GM21737 (cell line): ENCODE measurements around the gene ARSB.
A peak's percentile ranks its signal among the peaks of the same experiment; 100 is the strongest.

Experiments used
- ATAC-seq: cut with Tn5 transposase; IDR thresholded peaks from one replicate; pipeline ENCODE4 v1.9.1; 2021; ENCODE audit warnings: mild to moderate bottlenecking, moderate library complexity; ENCODE audit not compliant: unreplicated experiment

Gene ARSB

DNA sequence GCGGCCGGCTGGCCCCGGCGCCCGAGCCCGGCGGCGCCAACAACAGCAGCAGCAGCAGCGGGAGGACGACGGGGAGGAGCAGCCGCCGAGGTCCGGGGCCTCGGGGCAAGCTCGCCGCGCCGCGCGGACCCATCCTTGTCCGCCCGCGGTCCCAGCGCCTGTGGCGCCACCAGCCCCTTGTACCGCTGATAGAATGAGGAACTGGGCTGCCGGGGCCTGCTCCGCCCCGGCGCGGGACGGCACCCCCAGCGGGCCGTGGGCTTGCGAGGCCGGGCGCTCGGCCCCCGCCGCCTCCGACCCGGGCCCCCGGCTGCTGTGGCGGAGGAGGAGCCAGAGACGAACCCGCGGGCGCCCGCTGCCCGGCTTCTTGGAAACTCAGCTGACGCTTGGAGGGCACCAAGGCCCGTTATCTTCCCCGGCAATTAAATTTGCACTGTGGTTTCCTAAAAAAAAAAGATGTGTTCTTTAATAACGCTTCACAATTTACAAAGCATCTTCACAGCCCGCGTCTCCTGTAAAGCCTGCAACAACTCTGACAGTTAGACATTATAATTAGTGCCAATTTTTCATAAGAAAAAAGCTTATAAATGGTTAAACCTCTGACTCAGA is at the start of gene ARSB:
Gene ARSB (minus strand): TSS at position 195 of the 609 bp plus-strand sequence. CDS start 62 bp downstream, at position 133.
- ATAC-seq, result peak; percentile 49

DNA sequence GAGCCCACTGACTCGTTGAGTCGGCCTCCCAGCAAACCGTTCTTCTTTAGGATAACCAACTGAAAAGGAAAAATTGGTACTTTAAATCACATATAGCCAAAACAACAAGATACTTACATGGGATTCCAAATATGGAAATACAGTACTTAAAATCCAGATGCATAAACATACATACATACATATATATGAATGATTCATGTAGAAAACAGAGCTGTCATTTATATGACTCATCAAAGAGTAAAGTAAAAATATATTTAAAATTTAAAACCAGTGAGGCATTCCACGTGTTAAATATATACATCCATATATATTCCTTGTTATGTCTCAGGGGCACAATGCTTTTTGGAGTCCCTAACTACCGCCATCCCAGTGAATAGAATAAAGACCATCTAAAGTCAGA is 47.7 kb upstream of the ARSB start:
- ATAC-seq, result no peak

DNA sequence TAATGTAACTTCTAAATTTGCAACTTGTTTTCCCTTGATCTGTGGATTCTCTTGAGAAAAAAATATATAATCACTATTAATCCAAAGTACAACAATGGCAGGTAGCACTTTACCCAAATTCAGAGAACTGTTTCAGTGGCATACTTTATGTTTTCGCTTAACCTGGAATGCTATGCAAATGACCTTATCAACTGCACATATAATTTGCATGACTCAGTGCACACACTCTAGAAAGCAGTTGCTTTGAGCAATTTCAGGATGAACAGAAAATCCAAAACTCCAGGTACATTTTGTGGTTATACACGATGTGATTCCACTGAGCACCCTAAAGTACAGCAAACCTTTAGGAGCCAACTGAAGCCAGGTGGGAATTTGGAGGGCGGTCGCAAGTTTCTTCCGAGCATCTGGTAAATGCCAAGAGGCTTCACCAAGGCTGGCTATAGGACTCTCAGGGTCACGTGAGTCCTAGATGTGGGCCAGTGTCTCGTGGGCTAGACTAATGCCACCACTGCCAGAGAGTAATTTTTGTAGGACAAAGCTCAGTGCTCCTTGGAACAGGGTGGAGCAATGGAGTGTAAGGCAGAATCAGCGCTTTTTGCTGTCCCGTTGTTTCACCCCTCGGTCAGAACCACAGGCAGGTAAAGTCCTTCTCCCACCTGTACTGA is 47.1 kb upstream of the ARSB start:
- no peak for ATAC-seq

DNA sequence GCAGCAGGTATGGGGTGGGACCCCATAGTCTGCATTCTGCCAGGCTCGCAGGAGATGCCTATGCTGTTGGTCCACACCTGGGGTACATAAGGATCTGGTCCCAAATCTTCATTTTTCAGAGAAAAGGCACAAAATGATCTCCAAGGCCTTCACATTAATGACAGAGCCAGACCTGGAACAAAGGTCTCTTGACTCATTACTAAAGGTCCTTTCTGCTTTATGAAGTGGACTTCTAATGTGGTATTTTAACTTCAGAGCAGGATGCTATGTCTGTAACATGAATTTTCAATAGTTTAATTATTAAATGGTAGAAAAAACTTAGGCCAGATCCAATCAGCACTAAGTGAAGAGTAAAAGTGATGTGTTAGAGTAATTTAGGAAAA is 46.4 kb upstream of the ARSB start:
- ATAC-seq, result no peak

DNA sequence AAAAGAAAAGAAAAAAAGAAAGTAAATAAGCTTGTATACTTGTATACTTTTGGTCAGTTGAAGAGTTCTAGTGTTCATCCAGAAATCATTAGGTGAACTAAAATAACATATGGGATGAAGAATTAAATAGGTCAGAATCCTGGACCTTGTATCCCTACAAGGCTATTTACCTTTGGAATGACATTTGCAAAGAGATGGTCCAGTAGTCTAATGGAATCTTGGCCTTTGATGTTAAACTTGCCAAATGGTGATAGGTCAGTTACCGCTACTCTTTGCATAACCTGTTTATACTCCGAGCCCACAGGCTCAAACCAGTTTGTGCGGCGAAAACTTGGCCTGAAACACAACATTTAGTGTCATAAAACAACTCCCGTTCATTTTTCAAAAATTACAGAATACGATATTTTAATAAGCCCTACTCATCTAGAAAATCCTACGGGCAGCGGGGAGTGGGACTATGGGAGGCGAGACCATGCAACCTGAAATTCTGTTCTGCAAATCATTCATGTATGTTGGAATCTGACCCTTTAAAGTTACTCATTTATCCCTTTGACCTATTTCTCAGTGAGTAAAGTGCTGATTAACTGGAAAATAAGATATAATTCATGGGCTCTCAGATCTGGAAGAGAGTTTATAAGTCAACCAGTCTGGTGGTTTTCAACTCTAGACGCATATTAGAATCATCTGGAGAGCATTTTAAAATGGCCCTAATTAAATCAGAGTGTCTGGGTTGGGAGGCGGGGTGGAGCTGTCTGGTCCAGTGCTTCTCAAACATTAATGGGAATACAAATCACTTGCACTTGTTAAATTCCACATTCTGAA is 45.8 kb upstream of the ARSB start:
- no peak for ATAC-seq

DNA sequence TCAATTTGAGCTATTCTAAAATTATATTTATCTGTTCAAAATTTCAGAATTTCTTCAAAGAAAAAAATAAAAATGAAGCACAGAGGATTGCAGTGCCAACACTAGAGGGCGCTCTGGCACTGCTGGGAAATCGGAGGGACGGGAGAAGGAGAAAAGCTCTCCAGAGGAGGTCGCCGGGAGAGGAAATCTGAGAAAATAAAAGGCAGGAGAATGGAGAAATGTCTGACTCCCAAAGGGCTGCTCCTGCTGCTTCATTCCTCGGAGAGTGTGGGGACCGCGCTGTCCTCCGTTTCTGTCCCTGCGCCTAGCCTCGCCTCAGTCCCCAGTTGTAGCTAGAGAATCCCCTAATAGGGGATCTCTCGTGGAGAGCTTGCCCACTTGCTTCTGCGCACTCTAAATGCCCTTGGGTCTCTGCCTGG is 40.0 kb upstream of the ARSB start:
- ATAC-seq, result no peak

DNA sequence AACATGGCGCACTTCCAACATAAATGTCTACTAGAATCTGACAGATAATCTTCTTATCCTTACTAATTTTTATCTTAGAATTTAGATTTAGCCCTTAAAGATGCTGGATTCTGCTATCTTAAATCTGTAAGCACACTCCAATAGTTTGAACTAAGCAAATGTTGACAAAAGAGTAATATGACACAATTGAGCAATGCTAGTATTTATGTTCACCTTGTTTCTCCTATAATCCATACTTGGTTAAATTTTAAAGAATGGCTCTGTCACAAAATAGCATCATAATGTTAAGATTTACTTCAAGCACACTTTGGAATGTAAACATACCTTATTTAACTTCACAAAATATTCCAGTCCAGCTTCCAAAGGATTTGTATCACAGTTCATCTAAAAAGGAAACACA is 38.8 kb upstream of the ARSB start:
- no peak for ATAC-seq

DNA sequence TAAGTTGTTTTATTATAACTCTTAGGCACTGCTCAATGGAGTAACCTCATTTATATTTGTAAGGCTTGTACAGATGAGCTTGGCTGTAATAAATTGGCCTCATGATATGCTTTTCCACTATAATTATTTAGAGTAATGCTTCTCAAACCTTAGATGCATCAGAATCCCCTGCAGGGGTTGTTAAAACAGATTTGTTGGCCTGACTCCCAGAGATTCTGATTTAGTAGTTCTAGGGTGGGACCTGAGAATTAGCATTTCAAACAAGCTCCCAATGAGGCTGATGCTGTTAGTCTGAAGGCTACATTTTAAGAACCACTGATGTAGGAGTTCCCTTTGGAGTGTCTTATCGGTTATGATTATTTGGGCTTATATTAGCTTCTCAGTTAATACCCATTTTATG is 38.2 kb upstream of the ARSB start:
- ATAC-seq, result no peak

DNA sequence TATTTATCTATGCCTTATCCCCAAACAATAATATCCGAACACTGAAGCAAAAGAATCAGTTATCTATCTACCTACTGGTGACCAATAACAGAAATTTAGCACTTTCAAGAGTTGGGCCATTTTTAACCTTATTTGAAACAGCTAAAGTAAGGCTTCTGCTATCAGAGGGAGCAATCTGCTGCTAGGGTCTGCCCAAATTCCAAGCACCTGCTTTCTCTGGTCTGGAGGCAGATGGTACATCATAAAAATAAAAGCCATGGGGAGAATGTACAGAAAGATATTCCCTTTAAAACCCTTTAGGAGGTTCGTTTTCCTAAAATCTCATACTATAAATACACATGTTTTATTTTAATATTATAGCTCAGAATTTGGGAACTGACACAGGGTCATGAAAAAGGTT is 37.7 kb upstream of the ARSB start:
- ATAC-seq, result no peak

DNA sequence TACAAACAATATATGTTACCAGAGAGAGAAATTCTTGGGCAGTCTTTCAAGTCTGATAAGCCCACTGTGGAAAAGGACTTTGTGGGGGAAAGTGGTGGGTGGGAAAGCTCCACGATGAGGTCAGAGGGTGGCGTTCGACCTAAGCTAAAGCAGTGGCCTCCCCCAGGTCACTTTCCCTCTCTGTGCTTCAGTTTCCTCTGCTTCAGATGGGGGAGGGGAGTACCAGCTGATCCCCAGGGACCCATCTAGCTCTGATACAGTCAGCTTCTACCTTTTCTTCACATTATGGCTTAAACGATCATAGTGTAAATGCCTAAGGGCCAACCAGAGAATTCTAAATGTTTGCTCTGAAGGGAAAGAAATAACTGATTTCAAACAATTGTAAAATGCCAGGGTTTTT is 36.6 kb upstream of the ARSB start:
- no peak for ATAC-seq

DNA sequence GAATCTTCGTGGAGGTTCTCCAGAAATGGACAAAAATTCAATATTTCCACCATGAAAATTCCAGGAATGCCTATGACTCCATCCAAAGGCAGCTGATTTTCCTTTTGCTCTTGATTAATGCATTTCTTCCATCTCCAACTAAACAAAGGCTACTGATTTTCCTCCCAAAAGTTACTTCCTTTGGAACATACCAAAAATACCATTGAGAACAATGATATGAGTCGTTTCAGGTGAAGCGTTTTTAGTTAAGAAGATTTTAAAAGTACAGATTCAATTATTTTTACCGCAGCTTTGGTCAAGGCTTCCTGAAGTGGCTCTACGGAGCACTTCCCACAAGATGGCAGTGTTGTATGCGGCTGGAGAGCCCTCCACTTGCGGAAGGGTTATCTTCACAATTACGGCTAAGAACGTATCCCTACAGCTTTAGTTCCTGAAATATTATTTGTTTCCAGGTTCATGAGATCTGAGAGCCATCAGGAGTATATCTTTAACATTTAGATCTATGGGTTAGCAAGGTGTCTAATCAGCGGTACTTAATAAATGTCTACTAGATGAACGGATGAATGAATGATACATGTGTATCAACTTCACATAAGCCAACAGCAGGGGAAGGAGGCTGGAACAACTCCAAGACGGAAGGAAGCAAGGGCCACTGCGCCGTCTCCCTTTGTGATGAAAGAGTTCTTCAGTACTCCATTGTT is 35.9 kb upstream of the ARSB start:
- ATAC-seq, result no peak

DNA sequence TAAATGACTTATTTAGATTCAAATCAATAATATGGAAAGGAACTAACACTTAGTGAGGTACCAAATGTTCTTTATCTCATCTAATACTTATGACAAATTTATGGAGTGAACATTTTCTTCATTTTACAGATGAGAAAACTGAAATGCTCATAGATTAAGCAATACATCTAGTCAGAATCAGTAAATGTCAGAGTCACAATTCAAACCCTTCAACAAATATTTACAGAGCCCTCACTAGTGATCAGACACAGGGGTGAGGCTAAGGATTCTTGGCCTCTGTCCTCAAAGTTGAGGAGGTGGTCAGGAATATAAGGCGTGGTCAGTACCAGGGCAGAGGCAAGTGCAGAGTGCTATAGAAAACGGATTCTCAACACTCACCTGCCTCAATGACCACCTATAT is 29.5 kb upstream of the ARSB start:
- no peak for ATAC-seq

DNA sequence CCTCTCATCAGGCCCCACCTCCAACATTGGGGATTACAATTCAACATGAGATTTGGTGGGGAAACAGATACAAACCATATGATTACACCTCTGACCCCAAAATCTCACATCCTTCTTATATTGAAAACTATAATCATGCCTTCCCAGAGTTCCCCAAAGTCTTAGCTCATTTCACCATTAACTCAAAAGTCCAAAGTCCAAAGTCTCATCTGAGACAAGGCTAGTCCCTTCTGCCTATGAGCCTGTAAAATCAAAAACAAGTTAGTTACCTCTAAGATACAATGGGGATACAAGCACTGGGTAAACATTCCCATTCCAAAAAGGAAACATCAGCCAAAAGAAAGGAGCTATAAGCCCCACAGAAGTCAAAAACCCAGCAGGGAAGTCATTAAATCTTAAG is 26.8 kb upstream of the ARSB start:
- no peak for ATAC-seq

DNA sequence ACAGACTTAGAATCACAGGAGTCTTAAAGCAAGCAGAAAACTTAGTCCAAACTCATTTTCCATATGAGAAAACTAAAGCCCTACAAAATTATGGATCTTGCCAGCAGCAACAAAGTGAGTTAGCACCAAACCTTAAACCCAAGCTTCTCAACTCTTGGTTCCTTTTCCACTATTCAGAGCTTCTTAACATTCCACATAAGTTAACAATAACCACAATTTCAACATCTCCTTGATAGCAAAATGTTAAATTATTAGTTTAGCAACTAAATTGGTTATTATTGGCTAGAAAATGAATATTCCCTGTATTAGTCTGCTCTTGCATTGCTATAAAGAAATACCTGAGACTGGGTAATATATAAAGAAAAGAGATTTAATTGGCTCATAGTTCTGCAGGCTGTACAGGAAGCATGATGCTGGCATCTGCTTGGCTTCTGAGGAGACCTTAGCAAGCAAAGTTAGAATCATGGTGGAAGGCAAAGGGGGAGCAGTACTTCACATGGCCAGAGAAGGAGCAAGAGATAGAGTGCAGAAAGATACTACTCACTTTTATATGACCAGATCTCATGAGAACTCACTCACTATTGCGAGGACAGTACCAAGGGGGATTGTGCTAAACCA is 26.2 kb upstream of the ARSB start:
- no peak for ATAC-seq

DNA sequence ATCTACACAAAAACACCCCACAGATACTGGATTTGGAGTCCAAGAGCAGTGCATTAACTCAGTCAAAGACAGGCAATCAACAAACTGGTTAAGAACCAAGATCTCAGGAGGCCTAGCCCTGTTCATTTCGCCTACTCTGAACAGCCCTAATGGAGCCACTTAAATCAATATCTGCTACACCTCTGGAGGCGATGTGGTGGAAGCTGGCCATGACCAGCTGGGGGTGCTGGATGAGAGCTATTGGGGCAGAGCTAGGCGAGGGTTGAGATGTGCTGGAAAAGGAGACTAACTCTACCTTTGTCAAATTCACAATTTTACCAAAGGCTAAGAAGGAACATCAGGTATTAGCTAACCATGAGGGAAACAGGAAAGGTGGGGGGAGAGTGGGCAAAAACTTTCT is 23.3 kb upstream of the ARSB start:
- no peak for ATAC-seq

DNA sequence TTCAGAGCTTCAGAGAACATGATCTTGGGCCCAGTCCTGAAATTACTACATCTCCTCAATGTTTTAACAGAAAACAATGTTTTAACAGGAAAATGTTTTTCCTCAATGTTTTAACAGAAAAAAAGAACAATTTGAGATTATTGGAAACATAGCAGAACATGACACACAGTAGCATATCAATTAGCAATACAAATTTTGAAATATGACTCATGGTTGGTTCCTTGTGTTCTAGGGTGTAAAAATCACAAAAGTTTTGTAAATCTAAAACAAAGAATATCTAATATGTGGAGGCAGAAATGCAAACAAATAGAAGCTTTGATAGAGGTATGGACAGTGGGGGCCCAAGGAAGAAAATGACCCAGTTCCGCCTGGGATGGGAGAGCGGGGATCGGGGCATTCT is 22.8 kb upstream of the ARSB start:
- no peak for ATAC-seq

DNA sequence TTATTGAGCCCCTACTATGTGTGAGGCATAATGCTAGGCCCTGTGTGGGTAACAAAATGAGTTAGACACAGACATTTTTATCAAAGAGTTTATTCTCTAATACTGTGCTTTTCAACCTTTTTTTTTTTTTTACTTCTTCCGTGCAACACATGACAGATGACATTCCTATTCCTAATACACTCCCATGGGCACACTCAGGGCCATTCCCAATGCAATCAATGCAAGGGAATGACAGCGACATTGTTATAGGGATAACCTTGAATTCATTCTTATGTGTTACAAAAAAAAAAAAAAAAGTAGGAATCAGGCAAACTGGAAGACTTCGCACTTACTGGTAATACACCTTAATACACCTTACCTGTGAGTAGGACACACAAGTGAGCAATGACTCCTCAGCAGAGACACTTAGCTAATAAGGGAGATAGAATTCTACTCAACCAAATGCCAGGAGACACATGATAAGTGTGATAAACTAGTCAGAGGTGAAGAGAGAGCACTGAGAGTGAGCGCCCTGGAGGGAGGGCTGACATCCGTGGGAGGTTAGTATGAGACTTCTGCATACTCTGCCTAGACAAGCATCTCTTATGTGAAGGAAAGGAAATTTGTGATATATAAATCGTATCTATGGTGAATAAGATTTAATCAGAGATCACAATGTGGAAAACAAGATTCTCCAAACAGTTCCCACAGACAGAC is 21.0 kb upstream of the ARSB start:
- ATAC-seq, result no peak

DNA sequence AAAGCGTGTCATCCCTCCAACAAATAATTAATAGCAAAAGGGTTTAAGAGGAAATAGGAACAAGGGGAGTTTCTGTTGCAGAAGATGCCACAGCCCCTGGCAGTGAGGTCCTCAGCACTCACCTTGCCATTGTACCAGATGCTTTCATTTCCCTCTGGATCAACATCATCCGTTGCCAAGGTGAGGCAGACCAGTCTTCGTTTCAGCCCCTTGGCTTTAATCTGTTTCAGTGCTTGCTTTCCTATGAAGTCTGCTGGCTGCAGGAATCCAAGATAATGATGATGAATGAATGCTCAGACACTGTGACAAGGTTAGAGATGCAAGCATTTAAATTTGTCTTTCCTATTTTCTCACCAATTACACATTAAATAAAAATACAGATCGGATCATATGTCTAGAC is 20.0 kb upstream of the ARSB start:
- ATAC-seq, result no peak

DNA sequence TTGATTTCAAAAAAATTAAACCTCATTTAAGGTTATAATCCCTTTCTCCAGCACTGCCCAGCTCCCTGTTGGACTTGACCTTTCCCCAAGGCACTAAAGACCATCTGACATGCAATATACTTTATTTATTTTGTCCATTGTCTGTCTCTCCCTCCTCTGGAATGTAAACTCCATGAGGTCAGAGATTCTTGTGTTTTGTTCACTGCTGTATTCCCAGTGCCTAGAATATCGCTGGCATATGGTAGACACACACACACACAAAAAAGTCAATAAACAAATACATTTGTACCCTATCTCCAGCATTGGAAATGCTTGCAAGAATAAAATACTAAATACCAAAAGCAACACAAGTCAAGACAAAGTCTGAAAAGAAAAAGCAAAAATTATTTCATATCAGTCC is 17.3 kb upstream of the ARSB start:
- ATAC-seq, result no peak

DNA sequence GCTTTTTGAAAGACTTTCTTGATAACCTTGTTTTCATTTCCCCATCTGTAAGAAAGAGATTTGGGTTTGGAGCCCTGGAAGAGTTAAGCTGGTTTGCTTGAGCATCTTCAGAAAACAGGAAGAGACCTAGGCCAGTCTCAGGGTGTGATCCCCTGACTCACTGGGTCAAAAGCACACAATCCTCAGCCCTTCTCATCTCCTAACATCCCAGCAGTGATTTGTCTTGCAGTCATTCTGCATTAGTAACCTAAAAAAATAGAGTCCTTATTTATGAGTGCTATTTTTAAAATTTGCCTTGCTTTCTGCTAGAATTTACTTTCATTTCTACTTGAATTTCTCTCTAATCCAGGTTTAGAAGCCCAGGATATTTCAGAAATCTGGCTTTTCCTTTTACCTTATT is 16.4 kb upstream of the ARSB start:
- no peak for ATAC-seq

DNA sequence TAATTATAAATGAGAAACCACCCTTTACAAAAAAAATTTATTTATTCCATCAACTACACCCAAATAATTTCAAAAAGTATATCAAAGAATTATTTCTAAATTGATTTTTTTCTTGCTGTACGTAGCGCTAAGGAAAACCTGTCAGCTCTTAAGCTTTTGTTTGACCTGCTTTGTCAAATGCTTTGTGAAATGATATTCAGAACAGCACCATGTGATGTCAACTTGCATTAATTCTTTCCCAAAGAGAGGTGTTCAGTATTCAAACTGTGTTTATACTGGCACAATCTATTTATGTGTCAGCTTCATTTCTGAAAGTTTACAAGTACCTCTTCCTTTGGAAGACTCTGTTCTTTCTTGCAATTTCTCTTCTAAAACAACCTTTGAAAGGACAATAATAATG is 12.0 kb upstream of the ARSB start:
- no peak for ATAC-seq
